Measurements from ENCODE around the gene SLC35F4. TPM values are rescaled to one million over a fixed set of nuclear protein-coding genes. Genes with fewer than 3 reads are reported as not detected.

Gene SLC35F4
- total and polyA plus RNA-seq, 5 experiments from 2014 or later: not detected

GRCh38 chr14:57560681-57561080 is 305.2 kb downstream of the SLC35F4 start:
- peaks cover 0 to 3% (median 1%) of the 10 kb centered on the region in 5 donors for H3K27me3 Mint-ChIP-seq
- ATAC-seq (no peak), DNase-seq (no peak)
- no peaks in the 10 kb centered on the region for H3K4me1 Mint-ChIP-seq
- H3K4me3 Mint-ChIP-seq: no peak overlapping the region
- peaks cover 0 to 2% (median 0%) of the 10 kb centered on the region in 3 donors for H3K36me3 Mint-ChIP-seq
- POLR2A ChIA-PET: no interaction called here
- H3K27ac Mint-ChIP-seq: no peak overlapping the region
- H3K9me3 Mint-ChIP-seq: peaks cover 0 to 14% (median 2%) of the 10 kb centered on the region in 9 donors

GRCh38 chr14:57559576-57559975 is 306.3 kb downstream of the SLC35F4 start:
- peaks cover 0 to 15% (median 7%) of the 10 kb centered on the region in 9 donors for H3K9me3 Mint-ChIP-seq
- H3K27me3 Mint-ChIP-seq: peaks cover 0 to 1% (median 0%) of the 10 kb centered on the region in 5 donors
- DNase-seq (no peak), ATAC-seq (no peak)
- no peak overlapping the region for H3K4me3 Mint-ChIP-seq
- H3K4me1 Mint-ChIP-seq: no peaks in the 10 kb centered on the region
- no peak overlapping the region for H3K27ac Mint-ChIP-seq
- POLR2A ChIA-PET: no interaction called here
- H3K36me3 Mint-ChIP-seq: peaks cover 0 to 10% (median 0%) of the 10 kb centered on the region in 3 donors

- peaks cover 10 to 59% (median 36%) of the 10 kb centered on the region in 9 donors for H3K9me3 Mint-ChIP-seq
- no peak overlapping the region for H3K4me3 Mint-ChIP-seq
- no peak for ATAC-seq
- peaks cover 2 to 33% (median 5%) of the 10 kb centered on the region in 3 donors for H3K36me3 Mint-ChIP-seq
- peaks cover 0 to 7% (median 2%) of the 10 kb centered on the region in 5 donors for H3K27me3 Mint-ChIP-seq
- POLR2A ChIA-PET: no interaction called here
- DNase-seq: no peak
- no peak overlapping the region for H3K27ac Mint-ChIP-seq
- no peaks in the 10 kb centered on the region for H3K4me1 Mint-ChIP-seq
Observed at GRCh38 chr14:57549765-57550420, 316.0 kb downstream of the SLC35F4 start.

- Mint-ChIP-seq H3K9me3 (peaks cover 7 to 55% (median 29%) of the 10 kb centered on the region in 9 donors), H3K36me3 (peaks cover 2 to 25% (median 5%) of the 10 kb centered on the region in 3 donors), H3K4me3 (no peak overlapping the region), H3K27ac (no peak overlapping the region), H3K4me1 (no peaks in the 10 kb centered on the region), H3K27me3 (peaks cover 0 to 7% (median 2%) of the 10 kb centered on the region in 5 donors)
- POLR2A ChIA-PET: no interaction called here
- ATAC-seq (no peak), DNase-seq (no peak)
Observed at GRCh38 chr14:57549016-57549564, 316.8 kb downstream of the SLC35F4 start.

- no peak overlapping the region for H3K27ac Mint-ChIP-seq
- H3K36me3 Mint-ChIP-seq: peaks cover 2 to 35% (median 6%) of the 10 kb centered on the region in 3 donors
- no peak overlapping the region for H3K4me3 Mint-ChIP-seq
- DNase-seq (no peak), ATAC-seq (no peak)
- H3K27me3 Mint-ChIP-seq: peaks cover 0 to 17% (median 3%) of the 10 kb centered on the region in 5 donors
- no peaks in the 10 kb centered on the region for H3K4me1 Mint-ChIP-seq
- H3K9me3 Mint-ChIP-seq: peaks cover 11 to 66% (median 40%) of the 10 kb centered on the region in 9 donors
- POLR2A ChIA-PET: no interaction called here
Observed at GRCh38 chr14:57547131-57547530, 318.8 kb downstream of the SLC35F4 start.

GRCh38 chr14:57533214-57533613 is 332.7 kb downstream of the SLC35F4 start:
- H3K36me3 Mint-ChIP-seq: no peaks in the 10 kb centered on the region
- H3K27ac Mint-ChIP-seq: no peak overlapping the region
- H3K27me3 Mint-ChIP-seq: peaks cover 5 to 15% (median 9%) of the 10 kb centered on the region in 5 donors
- peaks cover 0 to 24% (median 7%) of the 10 kb centered on the region in 9 donors for H3K9me3 Mint-ChIP-seq
- ATAC-seq (no peak), DNase-seq (no peak)
- no peak overlapping the region for H3K4me3 Mint-ChIP-seq
- POLR2A ChIA-PET: no interaction called here
- no peaks in the 10 kb centered on the region for H3K4me1 Mint-ChIP-seq

GRCh38 chr14:57530571-57530970 is 335.3 kb downstream of the SLC35F4 start:
- DNase-seq (no peak), ATAC-seq (no peak)
- Mint-ChIP-seq H3K9me3 (peaks cover 0 to 38% (median 20%) of the 10 kb centered on the region in 9 donors), H3K4me3 (no peak overlapping the region), H3K27me3 (peaks cover 5 to 21% (median 9%) of the 10 kb centered on the region in 5 donors), H3K4me1 (no peaks in the 10 kb centered on the region), H3K27ac (no peak overlapping the region), H3K36me3 (peaks cover 0 to 13% (median 8%) of the 10 kb centered on the region in 3 donors)
- POLR2A ChIA-PET: no interaction called here

- H3K4me1 Mint-ChIP-seq: no peaks in the 10 kb centered on the region
- ATAC-seq: no peak
- H3K27ac Mint-ChIP-seq: peak overlapping the region in 1 of 10 donors; percentile 61
- H3K27me3 Mint-ChIP-seq: peaks cover 5 to 30% (median 11%) of the 10 kb centered on the region in 5 donors
- peaks cover 0 to 39% (median 16%) of the 10 kb centered on the region in 3 donors for H3K36me3 Mint-ChIP-seq
- peaks cover 8 to 66% (median 45%) of the 10 kb centered on the region in 9 donors for H3K9me3 Mint-ChIP-seq
- H3K4me3 Mint-ChIP-seq: no peak overlapping the region
- DNase-seq: no peak
- POLR2A ChIA-PET: no interaction called here
Observed at GRCh38 chr14:57526942-57527341, 338.9 kb downstream of the SLC35F4 start.

- Mint-ChIP-seq H3K27me3 (peaks cover 3 to 23% (median 9%) of the 10 kb centered on the region in 5 donors), H3K27ac (no peak overlapping the region)
- POLR2A ChIA-PET: no interaction called here
Observed at GRCh38 chr14:57519043-57519442, 346.8 kb downstream of the SLC35F4 start.

More at GRCh38 chr14:57519043-57519442, 346.8 kb downstream of the SLC35F4 start:
- Mint-ChIP-seq H3K4me3 (no peak overlapping the region), H3K9me3 (peaks cover 9 to 94% (median 56%) of the 10 kb centered on the region in 9 donors), H3K4me1 (no peaks in the 10 kb centered on the region), H3K36me3 (peaks cover 0 to 47% (median 11%) of the 10 kb centered on the region in 3 donors)
- ATAC-seq: no peak
- DNase-seq: no peak
